Measurements from ENCODE around the gene SMPDL3A. TPM values are rescaled to one million over a fixed set of nuclear protein-coding genes. Genes with fewer than 3 reads are reported as not detected.

The SMPDL3A gene
- total RNA-seq, 1 experiment from 2014 or later = 0.59 TPM

DNA sequence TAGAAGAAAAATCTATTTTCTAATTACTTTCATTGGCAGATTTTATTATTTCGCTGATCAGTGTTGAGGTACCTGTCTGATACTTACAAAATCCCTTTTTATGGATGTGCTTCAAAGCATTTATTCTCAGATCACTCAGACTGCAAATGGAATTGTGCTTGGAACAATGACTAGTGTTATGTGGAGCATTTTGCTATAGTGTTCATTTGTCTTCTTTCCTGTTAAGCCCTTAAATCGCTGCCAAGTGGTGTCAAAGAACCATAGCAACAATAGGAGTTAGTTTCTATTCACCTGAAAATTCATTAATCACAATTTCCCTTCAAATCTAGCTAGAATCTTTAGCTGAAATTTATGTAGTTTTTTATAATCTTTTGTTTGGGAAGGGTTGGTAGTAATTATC lies 29.8 kb downstream of the SMPDL3A start:
- no peak overlapping the region for H2BK12ac ChIP-seq (ENCODE audit: insufficient read length, low read depth, low read length)
- no peak overlapping the region for H4K8ac ChIP-seq (replicated peaks; ENCODE audit: insufficient read length, low read depth, low read length)
- WGBS (ENCODE audit: extremely low coverage, insufficient read length, low lambda C conversion rate) = no CpG with 5 or more reads among the region's 2 CpGs
- H3K4me2 ChIP-seq (ENCODE audit: insufficient read depth, insufficient read length, low read length) = no peak overlapping the region
- H4K91ac ChIP-seq (ENCODE audit: insufficient read length, low read depth, low read length) = no peak overlapping the region
- no peaks in the 10 kb centered on the region; the same call in 1 of the 2 replicates for H3K27me3 Mint-ChIP-seq (ENCODE audit: low read depth)
- H3K9ac ChIP-seq (ENCODE audit: extremely low read depth, insufficient read length, low read length) = no peak overlapping the region
- H3K4ac ChIP-seq (ENCODE audit: low read depth, low read length) = no peak overlapping the region
- no peaks in the 10 kb centered on the region for H3K23me2 ChIP-seq (ENCODE audit: insufficient read length, low read depth, low read length, poor library complexity, severe bottlenecking)
- no peak overlapping the region for H4K5ac ChIP-seq (ENCODE audit: insufficient read length, low read depth, low read length)
- H3K27ac ChIP-seq (ENCODE audit: insufficient read length, low read depth, low read length) = no peak overlapping the region
- H3K4me1 Mint-ChIP-seq = peaks cover 10 to 15% of the 10 kb centered on the region in 2 experiments
- H3K4me1 ChIP-seq (ENCODE audit: insufficient read depth, low read length) = no peaks in the 10 kb centered on the region; the same call in 1 of the 2 replicates
- H3K79me2 ChIP-seq (ENCODE audit: insufficient read depth, low read length) = no peaks in the 10 kb centered on the region
- H2BK20ac ChIP-seq (ENCODE audit: low read depth, low read length, poor library complexity, severe bottlenecking) = no peak overlapping the region
- H4K20me1 ChIP-seq (ENCODE audit: control insufficient read depth, insufficient read depth, insufficient read length) = no peaks in the 10 kb centered on the region
- no peak overlapping the region for H2BK120ac ChIP-seq (ENCODE audit: low read depth, low read length, poor library complexity, severe bottlenecking)
- H3K18ac ChIP-seq (ENCODE audit: insufficient read length, low read depth, low read length) = no peak overlapping the region
- H3K56ac ChIP-seq (ENCODE audit: insufficient read length, low read depth, low read length) = no peak overlapping the region
- H3K14ac ChIP-seq (ENCODE audit: insufficient read depth, low read length) = no peak overlapping the region
- no peak overlapping the region for H3K23ac ChIP-seq (ENCODE audit: insufficient read length, low read depth, low read length)
- H3K9me3 ChIP-seq (ENCODE audit: control insufficient read depth, low read depth, low read length) = no peaks in the 10 kb centered on the region
- no peak overlapping the region for H2BK15ac ChIP-seq (ENCODE audit: low read depth, low read length)
- H3K36me3 Mint-ChIP-seq (ENCODE audit: insufficient read depth in 1 of 3, low read depth in 3 of 3) = no peaks in the 10 kb centered on the region
- no peaks in the 10 kb centered on the region for H3K9me3 Mint-ChIP-seq
- H2AFZ ChIP-seq (ENCODE audit: low read length) = no peak overlapping the region
- no peak overlapping the region for H3K4me3 Mint-ChIP-seq
- no peak overlapping the region for H3T11ph ChIP-seq (ENCODE audit: low read length)
- no peak overlapping the region for H2AK5ac ChIP-seq (ENCODE audit: insufficient read length, low read length)
- TF ChIP-seq, protein P1, sequence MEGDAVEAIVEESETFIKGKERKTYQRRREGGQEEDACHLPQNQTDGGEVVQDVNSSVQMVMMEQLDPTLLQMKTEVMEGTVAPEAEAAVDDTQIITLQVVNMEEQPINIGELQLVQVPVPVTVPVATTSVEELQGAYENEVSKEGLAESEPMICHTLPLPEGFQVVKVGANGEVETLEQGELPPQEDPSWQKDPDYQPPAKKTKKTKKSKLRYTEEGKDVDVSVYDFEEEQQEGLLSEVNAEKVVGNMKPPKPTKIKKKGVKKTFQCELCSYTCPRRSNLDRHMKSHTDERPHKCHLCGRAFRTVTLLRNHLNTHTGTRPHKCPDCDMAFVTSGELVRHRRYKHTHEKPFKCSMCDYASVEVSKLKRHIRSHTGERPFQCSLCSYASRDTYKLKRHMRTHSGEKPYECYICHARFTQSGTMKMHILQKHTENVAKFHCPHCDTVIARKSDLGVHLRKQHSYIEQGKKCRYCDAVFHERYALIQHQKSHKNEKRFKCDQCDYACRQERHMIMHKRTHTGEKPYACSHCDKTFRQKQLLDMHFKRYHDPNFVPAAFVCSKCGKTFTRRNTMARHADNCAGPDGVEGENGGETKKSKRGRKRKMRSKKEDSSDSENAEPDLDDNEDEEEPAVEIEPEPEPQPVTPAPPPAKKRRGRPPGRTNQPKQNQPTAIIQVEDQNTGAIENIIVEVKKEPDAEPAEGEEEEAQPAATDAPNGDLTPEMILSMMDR (conservative IDR thresholded peaks at IDR 0.05) = no peak
- H3K27me3 ChIP-seq (ENCODE audit: insufficient read depth, low read length) = no peaks in the 10 kb centered on the region
- DNase-seq = no peak
- no peak overlapping the region for H3K27ac Mint-ChIP-seq
- H3K79me1 ChIP-seq (ENCODE audit: insufficient read depth, low read depth, low read length, poor library complexity, severe bottlenecking) = no peaks in the 10 kb centered on the region
- H2BK5ac ChIP-seq (ENCODE audit: insufficient read length, low read length) = no peak overlapping the region
